IgD-negative memory B cell (primary cell): ENCODE results near the gene IL20. TPM values are rescaled to one million over a fixed set of nuclear protein-coding genes. Genes with fewer than 3 reads are reported as not detected.

ENCODE experiments used
- H3K27ac Mint-ChIP-seq, 3 donors: one replicate each; pipeline ENCODE4 v1.8.0; 2020 to 2022; ENCODE audit warnings: mild to moderate bottlenecking in 3 of 3, mixed read lengths in 3 of 3, moderate library complexity in 1 of 3
- H3K27me3 Mint-ChIP-seq: one replicate; pipeline ENCODE4 v1.8.0; 2021; ENCODE audit warnings: mixed read lengths
- H3K36me3 Mint-ChIP-seq: one replicate; pipeline ENCODE4 v1.8.0; 2020; ENCODE audit warnings: mild to moderate bottlenecking, mixed read lengths
- H3K4me1 Mint-ChIP-seq, 3 donors: one replicate each; pipeline ENCODE4 v1.8.0; 2020 to 2022; ENCODE audit warnings: mixed read lengths in 3 of 3, mild to moderate bottlenecking in 1 of 3
- H3K4me3 Mint-ChIP-seq, 4 donors: one replicate each; pipeline ENCODE4 v1.8.0; 2020 to 2022; ENCODE audit warnings: mild to moderate bottlenecking in 4 of 4, mixed read lengths in 4 of 4, moderate library complexity in 3 of 4
- H3K9me3 Mint-ChIP-seq, 3 donors: one replicate each; pipeline ENCODE4 v1.8.0; 2020 to 2021; ENCODE audit warnings: mixed read lengths in 3 of 3, mild to moderate bottlenecking in 1 of 3
- polyA plus RNA-seq: library from polyadenylated mRNA; unstranded; fragments of 300-500 nt; fragmentation: Illumina TruSeq; gene quantifications from one replicate; pipeline ENCODE4 v1.2.3, GENCODE V29; 2021

Gene IL20
- polyA plus RNA-seq, 1 donor from 2014 or later, result not detected

GRCh38 chr1:206911064-206911663 is 45.7 kb downstream of the IL20 start:
- no peaks in the 10 kb centered on the region for H3K9me3 Mint-ChIP-seq
- H3K27me3 Mint-ChIP-seq, result no peaks in the 10 kb centered on the region
- peaks cover 63 to 81% (median 71%) of the 10 kb centered on the region in 3 donors for H3K4me1 Mint-ChIP-seq
- peaks cover 15% of the 10 kb centered on the region for H3K36me3 Mint-ChIP-seq
- H3K27ac Mint-ChIP-seq, result peak overlapping the region; percentile 67 to 87 (median 84)
- peak overlapping the region in 3 of 4 donors; percentile 69 to 79 (median 76) for H3K4me3 Mint-ChIP-seq

GRCh38 chr1:206912445-206913095 is 47.1 kb downstream of the IL20 start:
- Mint-ChIP-seq H3K36me3 (peaks cover 20% of the 10 kb centered on the region), H3K4me3 (peak overlapping the region in 3 of 4 donors; percentile 67 to 90 (median 76)), H3K27me3 (no peaks in the 10 kb centered on the region), H3K9me3 (no peaks in the 10 kb centered on the region), H3K4me1 (peaks cover 71 to 89% (median 74%) of the 10 kb centered on the region in 3 donors), H3K27ac (peak overlapping the region; percentile 63 to 92 (median 67))

GRCh38 chr1:206913766-206914537 is 48.5 kb downstream of the IL20 start:
- H3K27me3 Mint-ChIP-seq, result no peaks in the 10 kb centered on the region
- H3K36me3 Mint-ChIP-seq, result peaks cover 28% of the 10 kb centered on the region
- H3K9me3 Mint-ChIP-seq, result no peaks in the 10 kb centered on the region
- H3K4me1 Mint-ChIP-seq, result peaks cover 71 to 86% (median 76%) of the 10 kb centered on the region in 3 donors
- peak overlapping the region in 3 of 4 donors; percentile 67 to 86 (median 76) for H3K4me3 Mint-ChIP-seq
- peak overlapping the region; percentile 67 to 95 (median 92) for H3K27ac Mint-ChIP-seq

GRCh38 chr1:206915030-206915735 is 49.8 kb downstream of the IL20 start:
- H3K36me3 Mint-ChIP-seq, result peaks cover 31% of the 10 kb centered on the region
- H3K9me3 Mint-ChIP-seq, result no peaks in the 10 kb centered on the region
- H3K27ac Mint-ChIP-seq, result peak overlapping the region; percentile 67 to 95 (median 92)
- no peaks in the 10 kb centered on the region for H3K27me3 Mint-ChIP-seq
- no peak overlapping the region for H3K4me3 Mint-ChIP-seq
- H3K4me1 Mint-ChIP-seq, result peaks cover 73 to 84% (median 77%) of the 10 kb centered on the region in 3 donors

- peaks cover 64 to 76% (median 68%) of the 10 kb centered on the region in 3 donors for H3K4me1 Mint-ChIP-seq
- peak overlapping the region; percentile 67 to 89 (median 87) for H3K27ac Mint-ChIP-seq
- no peaks in the 10 kb centered on the region for H3K27me3 Mint-ChIP-seq
- H3K9me3 Mint-ChIP-seq, result no peaks in the 10 kb centered on the region
- no peak overlapping the region for H3K4me3 Mint-ChIP-seq
- peaks cover 34% of the 10 kb centered on the region for H3K36me3 Mint-ChIP-seq
Measured at GRCh38 chr1:206916000-206916709, 50.7 kb downstream of the IL20 start.

GRCh38 chr1:206918076-206918475 is 52.7 kb downstream of the IL20 start:
- Mint-ChIP-seq H3K4me1 (peaks cover 46 to 66% (median 56%) of the 10 kb centered on the region in 3 donors), H3K27me3 (no peaks in the 10 kb centered on the region), H3K9me3 (no peaks in the 10 kb centered on the region), H3K4me3 (no peak overlapping the region), H3K27ac (peak overlapping the region in 2 of 3 donors; percentile 64 to 67), H3K36me3 (peaks cover 28% of the 10 kb centered on the region)

Other genes with a start within 250 kb of the IL20 start
- 0.31 TPM for gene DYRK3, start 230.1 kb upstream of the IL20 start, polyA plus RNA-seq
- 4.1 TPM for gene MAPKAPK2, start 180.7 kb upstream of the IL20 start, polyA plus RNA-seq
- gene IL19, start 94.8 kb upstream of the IL20 start, polyA plus RNA-seq, result not detected
- gene IL10, start 93.1 kb upstream of the IL20 start, polyA plus RNA-seq, result 0.56 TPM
- gene IL24, start 31.8 kb downstream of the IL20 start, polyA plus RNA-seq, result 43.5 TPM
- gene FCMR, start 56.3 kb downstream of the IL20 start, polyA plus RNA-seq, result 1,091 TPM
- gene PIGR, start 80.8 kb downstream of the IL20 start, polyA plus RNA-seq, result 0.40 TPM
- not detected for gene FCAMR, start 104.8 kb downstream of the IL20 start, polyA plus RNA-seq
- gene C1orf116, start 167.1 kb downstream of the IL20 start, polyA plus RNA-seq, result 0.14 TPM
- gene YOD1, start 185.6 kb downstream of the IL20 start, polyA plus RNA-seq, result 0.98 TPM
- 2.2 TPM for gene PFKFB2, start 187.7 kb downstream of the IL20 start, polyA plus RNA-seq
- gene C4BPB, start 223.2 kb downstream of the IL20 start, polyA plus RNA-seq, result not detected
- not detected for gene C4BPA, start 238.6 kb downstream of the IL20 start, polyA plus RNA-seq